H1 (cell line): ENCODE data around the gene UPB1. TPM values are rescaled to one million over a fixed set of nuclear protein-coding genes. Genes with fewer than 3 reads are reported as not detected.

Experiments used
- CTCF ChIA-PET: fragments of 300-600 bp; sonication (Branson Sonifier 250); formaldehyde crosslinking; loops from one replicate; lab custom pipeline; 2021; ENCODE audit not compliant: partially characterized antibody; lab: Charles Lee
- POLR2A ChIA-PET: fragments of 300-600 bp; sonication (Branson Sonifier 250); formaldehyde crosslinking; loops from one replicate; lab custom pipeline; 2021; ENCODE audit warnings: inconsistent platforms; ENCODE audit not compliant: partially characterized antibody; lab: Charles Lee
- DNase-seq, 2 experiments: peaks; one replicate each; pipeline versions ENCODE4 v3.0.0 to v3.0.0-alpha.2; 2010 to 2022; ENCODE audit warnings: low spot score in 2 of 2, low read depth in 1 of 2, mixed read lengths in 1 of 2
- FAIRE-seq: peaks from 2 replicates; lab custom pipeline; 2011; peaks lifted over from hg19 to GRCh38; lab: Jason Lieb, UNC
- H2AFZ ChIP-seq: 2 replicates; pipeline ENCODE4 v1.8.1; 2012; ENCODE audit warnings: low read length, inconsistent platforms
- H2AK5ac ChIP-seq: 2 replicates; pipeline ENCODE4 v1.6.1; 2013; ENCODE audit warnings: low read depth, low read length
- H2BK120ac ChIP-seq: replicated peaks from 2 replicates; pipeline ENCODE3; 2013; ENCODE audit warnings: low read depth, low read length, inconsistent platforms
- H2BK12ac ChIP-seq: 2 replicates; pipeline ENCODE4 v1.6.1; 2013; ENCODE audit warnings: low read depth, low read length
- H2BK15ac ChIP-seq: 2 replicates; pipeline ENCODE4 v1.6.1; 2013; ENCODE audit warnings: low read length
- H2BK20ac ChIP-seq: 2 replicates; pipeline ENCODE4 v1.6.1; 2013; ENCODE audit warnings: low read length
- H2BK5ac ChIP-seq: 2 replicates; pipeline ENCODE4 v1.6.1; 2013; ENCODE audit warnings: low read depth, low read length
- H3K14ac ChIP-seq: 2 replicates; pipeline ENCODE4 v1.6.1; 2013; ENCODE audit warnings: inconsistent platforms; ENCODE audit not compliant: insufficient read length
- H3K18ac ChIP-seq: 2 replicates; pipeline ENCODE4 v1.6.1; 2013; ENCODE audit warnings: low read length; ENCODE audit errors: extremely low read depth
- H3K23ac ChIP-seq: 2 replicates; pipeline ENCODE4 v1.6.1; 2013; ENCODE audit warnings: inconsistent platforms; ENCODE audit not compliant: insufficient read length
- H3K23me2 ChIP-seq: 2 replicates; pipeline ENCODE4 v1.6.1; 2013; ENCODE audit warnings: low read depth, low read length
- H3K27ac ChIP-seq: 2 replicates; pipeline ENCODE4 v1.6.1; 2011; ENCODE audit warnings: low read depth, low read length, inconsistent platforms
- H3K27me3 ChIP-seq, 4 experiments: replicated peaks in 1 of 4; 1 replicate in 1 of 4; 2 replicates in 3 of 4; pipeline versions ENCODE4 v1.6.1 to v1.8.1; 2011 to 2013; ENCODE audit warnings: low read length in 3 of 4, mild to moderate bottlenecking in 3 of 4, inconsistent platforms in 2 of 4, mixed read lengths in 2 of 4, moderate library complexity in 1 of 4; ENCODE audit not compliant: control insufficient read depth in 3 of 4, insufficient read depth in 3 of 4; ENCODE audit errors: extremely low read depth in 1 of 4
- H3K36me3 ChIP-seq, 4 experiments: 2 replicates each; pipeline versions ENCODE4 v1.6.1 to v1.8.1; 2011 to 2013; ENCODE audit warnings: mild to moderate bottlenecking in 4 of 4, low read length in 3 of 4, moderate library complexity in 2 of 4, control low read depth in 1 of 4, inconsistent platforms in 1 of 4; ENCODE audit not compliant: insufficient read depth in 4 of 4, control insufficient read depth in 2 of 4
- H3K4ac ChIP-seq: replicated peaks from 2 replicates; pipeline ENCODE3; 2013; ENCODE audit warnings: low read length, low read depth, mixed read lengths, inconsistent platforms; ENCODE audit not compliant: insufficient read length
- H3K4me1 ChIP-seq, 4 experiments: replicated peaks in 1 of 4; 1 replicate in 1 of 4; 2 replicates in 3 of 4; pipeline versions ENCODE4 v1.6.1 to v1.8.1; 2011 to 2013; ENCODE audit warnings: low read length in 3 of 4, inconsistent platforms in 2 of 4, mixed read lengths in 1 of 4; ENCODE audit not compliant: insufficient read depth in 4 of 4, control insufficient read depth in 3 of 4
- H3K4me2 ChIP-seq, 2 experiments: 2 replicates each; pipeline versions ENCODE4 v1.6.1 to v1.8.1; 2011 to 2013; ENCODE audit warnings: low read depth in 2 of 2, low read length in 2 of 2, control low read depth in 1 of 2, inconsistent platforms in 1 of 2, mild to moderate bottlenecking in 1 of 2; ENCODE audit not compliant: insufficient read depth in 1 of 2
- H3K4me3 ChIP-seq, 4 experiments: fragments of 200-600, 300-600 bp in 1 of 4; sonication (generic), shearing (Covaris generic), sonication (Bioruptor Twin) in 1 of 4; 2 replicates each; pipeline versions ENCODE4 v1.5.1 to v1.8.1; 2011 to 2016; ENCODE audit warnings: low read length in 4 of 4, low read depth in 3 of 4, control low read depth in 2 of 4, inconsistent platforms in 2 of 4, mild to moderate bottlenecking in 2 of 4, mixed read lengths in 1 of 4, moderate library complexity in 1 of 4; ENCODE audit not compliant: insufficient read depth in 2 of 4; ENCODE audit errors: extremely low read depth in 1 of 4
- H3K56ac ChIP-seq: replicated peaks from 2 replicates; pipeline ENCODE3; 2013; ENCODE audit warnings: low read depth, mild to moderate bottlenecking, mixed read lengths, low read length, inconsistent platforms; ENCODE audit not compliant: insufficient read length
- H3K79me1 ChIP-seq: 2 replicates; pipeline ENCODE4 v1.6.1; 2013; ENCODE audit warnings: low read depth, low read length, control low read depth
- H3K79me2 ChIP-seq, 2 experiments: 2 replicates each; pipeline versions ENCODE4 v1.6.1 to v1.8.1; 2012 to 2013; ENCODE audit warnings: low read length in 2 of 2, mild to moderate bottlenecking in 2 of 2, inconsistent platforms in 1 of 2; ENCODE audit not compliant: insufficient read depth in 2 of 2, control insufficient read depth in 1 of 2
- H3K9ac ChIP-seq, 4 experiments: replicated peaks in 1 of 4; 1 replicate in 1 of 4; 2 replicates in 3 of 4; pipeline versions ENCODE4 v1.6.1 to v1.8.1; 2011 to 2013; ENCODE audit warnings: low read depth in 3 of 4, low read length in 3 of 4, control low read depth in 2 of 4, mild to moderate bottlenecking in 2 of 4, moderate library complexity in 2 of 4, inconsistent platforms in 1 of 4; ENCODE audit errors: extremely low read depth in 1 of 4
- H3K9me3 ChIP-seq, 2 experiments: 2 replicates each; pipeline versions ENCODE4 v1.6.1 to v1.8.1; 2012 to 2013; ENCODE audit warnings: mild to moderate bottlenecking in 2 of 2, moderate library complexity in 2 of 2, control low read depth in 1 of 2, inconsistent platforms in 1 of 2, low read depth in 1 of 2, low read length in 1 of 2, mixed read lengths in 1 of 2; ENCODE audit not compliant: insufficient read depth in 2 of 2
- H4K20me1 ChIP-seq, 2 experiments: replicated peaks in 1 of 2; 2 replicates each; pipeline versions ENCODE3 to v1.8.1; 2011 to 2013; ENCODE audit warnings: inconsistent platforms in 2 of 2, low read length in 2 of 2, mild to moderate bottlenecking in 1 of 2; ENCODE audit not compliant: insufficient read depth in 2 of 2, control insufficient read depth in 1 of 2
- H4K5ac ChIP-seq: 2 replicates; pipeline ENCODE4 v1.6.1; 2013; ENCODE audit warnings: low read length, low read depth, mixed read lengths, inconsistent platforms; ENCODE audit not compliant: insufficient read length
- H4K8ac ChIP-seq: 2 replicates; pipeline ENCODE4 v1.8.0; 2013; ENCODE audit warnings: mild to moderate bottlenecking, moderate library complexity, low read length, inconsistent platforms; ENCODE audit not compliant: insufficient read depth; ENCODE audit errors: extremely low read depth
- H4K91ac ChIP-seq: replicated peaks from 2 replicates; pipeline ENCODE3; 2013; ENCODE audit warnings: low read length, mixed read lengths, inconsistent platforms; ENCODE audit not compliant: insufficient read length
- BACH1 ChIP-seq: IDR thresholded peaks from 2 replicates; pipeline ENCODE4 v1.6.1; 2012; ENCODE audit warnings: low read length, improper control_type of control experiment
- BRCA1 ChIP-seq: IDR thresholded peaks from 2 replicates; pipeline ENCODE4 v1.6.1; 2012; ENCODE audit warnings: low read depth, low read length, improper control_type of control experiment
- EGR1 ChIP-seq: IDR thresholded peaks from 2 replicates; pipeline ENCODE4 v1.6.1; 2011; ENCODE audit warnings: low read depth, low read length, borderline replicate concordance
- SAP30 ChIP-seq: fragments of 300-600 bp; sonication (generic); IDR thresholded peaks from 2 replicates; pipeline ENCODE4 v1.7.1; 2012; ENCODE audit warnings: low read length, moderate library complexity, mild to moderate bottlenecking, inconsistent platforms; ENCODE audit not compliant: insufficient read depth, insufficient replicate concordance
- SIN3A ChIP-seq, 2 experiments: IDR thresholded peaks in 1 of 2; conservative IDR thresholded peaks in 1 of 2; 2 replicates each; pipeline ENCODE4 v1.6.1; 2011 to 2012; ENCODE audit warnings: low read length in 2 of 2, improper control_type of control experiment in 1 of 2, low read depth in 1 of 2, mild to moderate bottlenecking in 1 of 2
- SIRT6 ChIP-seq: IDR thresholded peaks from one replicate; pipeline ENCODE4 v1.7.1; 2012; ENCODE audit warnings: low read length, inconsistent platforms
- SUZ12 ChIP-seq: fragments of 200-600 bp; sonication (generic); IDR thresholded peaks from 2 replicates; pipeline ENCODE4 v1.6.1; 2012; ENCODE audit warnings: mild to moderate bottlenecking, inconsistent platforms, low read length, moderate library complexity, mixed read lengths
- TBP ChIP-seq: IDR thresholded peaks from 2 replicates; pipeline ENCODE4 v1.6.1; 2011; ENCODE audit warnings: low read depth, low read length, improper control_type of control experiment
- WGBS, 2 experiments: shearing (Covaris generic) in 1 of 2; methylation state at CpG; one replicate each; pipeline versions ENCODE4 v1.1.6 to v1.1.7; 2013 to 2015; ENCODE audit warnings: low lambda C conversion rate in 2 of 2, mixed read lengths in 2 of 2, inconsistent platforms in 1 of 2, low coverage in 1 of 2, missing lambda C conversion rate in 1 of 2; ENCODE audit not compliant: insufficient replicate concordance in 2 of 2, insufficient coverage in 1 of 2, insufficient read length in 1 of 2; ENCODE audit errors: extremely low coverage in 1 of 2, missing lambda C conversion rate in 1 of 2; 5-methylcytosine and 5-hydroxymethylcytosine counted together
- polyA plus RNA-seq, 7 experiments: library from polyadenylated mRNA; depleted of rRNA in 3 of 7; stranded (reverse) in 5 of 7; unstranded in 2 of 7; fragments of >200 nt in 5 of 7; fragments of 200-250 nt in 2 of 7; gene quantifications; 1 replicate in 5 of 7; 2 replicates in 1 of 7; 4 replicates in 1 of 7; pipeline versions ENCODE4 v1.2.1 to v1.2.3, GENCODE V29; 2011 to 2013; ENCODE audit warnings: missing spikeins in 2 of 7, mixed read lengths in 2 of 7
- total RNA-seq: library from RNA; stranded (reverse); fragmentation: NEBNext Ultra II Directional; extraction: Animal tissue kit (Norgen Biotek cat#: 25700); gene quantifications from 2 replicates; pipeline ENCODE4 v1.2.1, GENCODE V29; 2021
- TF ChIP-seq, protein P1 (sequence below): IDR thresholded peaks from 2 replicates; pipeline ENCODE4 v1.6.1; 2012; ENCODE audit warnings: inconsistent platforms

The UPB1 gene
- total and polyA plus RNA-seq, 2 of the 8 experiments (the other 6 are each of a cell fraction or from before 2014, with no cell fraction given) = 0.09 TPM; not detected in 1

DNA sequence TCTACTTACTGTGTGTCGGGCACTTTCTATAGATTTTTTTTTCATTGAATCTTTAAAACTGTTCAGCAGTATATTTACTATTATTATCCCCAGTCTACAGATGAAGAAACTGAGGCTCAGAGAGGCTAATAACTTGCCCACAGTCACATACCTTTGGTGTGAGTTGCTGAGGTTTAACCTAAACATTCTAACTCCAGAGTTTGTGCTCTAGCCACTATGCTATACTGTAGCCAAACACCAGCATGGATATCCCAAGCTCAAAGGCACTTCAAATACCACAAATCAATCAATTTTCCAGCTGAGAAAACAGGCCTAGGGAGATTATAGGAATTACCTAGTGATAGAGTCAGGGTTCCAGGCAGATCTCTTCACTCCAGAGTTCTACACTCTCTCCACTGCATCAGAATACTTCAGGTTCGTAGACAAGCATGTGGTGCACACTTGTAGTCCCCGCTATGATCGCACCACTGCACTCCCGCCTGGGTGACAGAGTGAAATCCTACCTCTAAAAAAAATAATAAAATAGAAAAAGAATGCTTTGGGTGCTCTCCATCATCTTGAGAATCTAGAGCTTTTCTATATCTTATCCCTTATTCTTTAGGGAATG lies 20.4 kb upstream of the UPB1 start:
- no peak overlapping the region for H3K4ac ChIP-seq
- no peak overlapping the region for H2AK5ac ChIP-seq
- H2BK15ac ChIP-seq = no peak overlapping the region
- POLR2A ChIA-PET = interaction anchor here (0.9 to 1.1 kb wide), 3 partner anchors 10 to 82 kb away, joined by 3 to 4 read pairs (median 4); no protein-coding TSS in a partner anchor
- H3K4me3 ChIP-seq = no peak overlapping the region
- no peaks in the 10 kb centered on the region for H3K4me1 ChIP-seq
- no peak overlapping the region for H4K8ac ChIP-seq
- no peak overlapping the region for H2BK120ac ChIP-seq
- H3K56ac ChIP-seq = no peak overlapping the region
- no peak overlapping the region for H3K18ac ChIP-seq
- 85% methylated on average over 5 of the region's 5 CpGs; no CpG with 5 or more reads in 1 of the 2 experiments for WGBS, 2 experiments
- no peak overlapping the region for H3K14ac ChIP-seq
- no peak overlapping the region for H3K4me2 ChIP-seq
- DNase-seq = peak in 1 of 2 experiments; percentile 22
- H3K9me3 ChIP-seq = 0 out of 4 replicates have a peak, but pooled peaks cover 0 to 3% of the 10 kb centered on the region in 2 experiments
- H2BK5ac ChIP-seq = no peak overlapping the region
- H4K5ac ChIP-seq = no peak overlapping the region
- no peak for FAIRE-seq
- TF ChIP-seq SIRT6 = no peak
- TF ChIP-seq EGR1 = no peak
- TF ChIP-seq BACH1 = no peak
- no peak for TF ChIP-seq TBP
- no peak for TF ChIP-seq SIN3A (conservative IDR thresholded peaks at IDR 0.05 in 1 of 2, IDR thresholded peaks at IDR 0.05 in 1 of 2; ENCODE audit: low read depth in 1 of 2, low read length in 2 of 2)
- no peak for TF ChIP-seq SUZ12
- TF ChIP-seq SAP30 = no peak
- no peak for TF ChIP-seq BRCA1
- TF ChIP-seq, protein P1, sequence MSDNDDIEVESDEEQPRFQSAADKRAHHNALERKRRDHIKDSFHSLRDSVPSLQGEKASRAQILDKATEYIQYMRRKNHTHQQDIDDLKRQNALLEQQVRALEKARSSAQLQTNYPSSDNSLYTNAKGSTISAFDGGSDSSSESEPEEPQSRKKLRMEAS = no peak
- TF ChIP-seq, all 59 proteins: peak for 0
- Histone ChIP-seq H2BK20ac (no peak overlapping the region), H3K79me1 (no peaks in the 10 kb centered on the region), H3K27ac (no peak overlapping the region), H2BK12ac (no peak overlapping the region), H3K79me2 (no peaks in the 10 kb centered on the region), H3K9ac (no peak overlapping the region), H3K23ac (no peak overlapping the region), H4K91ac (no peak overlapping the region), H3K27me3 (no peaks in the 10 kb centered on the region), H3K36me3 (no peaks in the 10 kb centered on the region), H3K23me2 (no peaks in the 10 kb centered on the region), H4K20me1 (no peaks in the 10 kb centered on the region), H2AFZ (no peak overlapping the region)
- CTCF ChIA-PET = interaction anchor here (0.6 to 1.9 kb wide), 8 partner anchors 9 to 1209 kb away, joined by 3 to 10 read pairs (median 4); no protein-coding TSS in a partner anchor
